Measurements from ENCODE around the gene DPP8. TPM values are rescaled to one million over a fixed set of nuclear protein-coding genes. Genes with fewer than 3 reads are reported as not detected.

The DPP8 gene
- total and polyA plus RNA-seq, 2 donors (not counting 3 experiments of a cell fraction or from before 2014, with no cell fraction given) = 12.1 to 35.3 TPM

DNA sequence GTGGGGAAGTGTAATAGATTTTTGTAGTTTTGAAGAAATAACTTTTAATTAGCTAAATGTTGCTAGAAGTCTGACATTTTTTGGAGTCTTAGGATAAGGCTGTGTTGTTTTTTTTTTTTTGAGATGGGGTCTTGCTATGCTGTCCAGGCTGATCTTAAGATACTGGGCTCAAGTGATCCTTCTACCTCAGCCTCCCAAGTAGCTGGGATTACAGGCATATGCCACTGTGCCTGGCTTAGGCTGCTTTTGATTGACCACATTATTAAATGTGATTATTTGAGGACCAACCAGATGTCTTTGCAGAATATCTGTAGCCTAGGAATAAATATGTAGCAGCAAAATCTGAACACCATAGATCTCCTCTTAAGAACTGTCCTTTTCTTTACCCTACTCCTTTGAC, 42.5 kb upstream of the DPP8 start:
- Histone ChIP-seq H3K27ac (ENCODE audit: insufficient read depth, low read depth, low read length) (no peak overlapping the region), H3K4me3 (replicated peaks in 1 of 3; ENCODE audit: insufficient read depth in 1 of 3, low read depth in 1 of 3, low read length in 3 of 3) (no peak overlapping the region), H3K4me1 (ENCODE audit: control insufficient read depth, extremely low read depth, insufficient read depth, low read length) (no peaks in the 10 kb centered on the region), H3K9me1 (replicated peaks; ENCODE audit: control insufficient read depth, extremely low read depth, insufficient read depth, low read length) (no peaks in the 10 kb centered on the region), H3K4me2 (ENCODE audit: insufficient read depth, low read length) (no peak overlapping the region), H3K9ac (replicated peaks; ENCODE audit: extremely low read depth, insufficient read depth, low read length) (no peak overlapping the region), H3K36me3 (ENCODE audit: control insufficient read depth in 2 of 2, extremely low read depth in 1 of 2, insufficient read depth in 2 of 2, low read length in 2 of 2) (peaks cover 17 to 24% of the 10 kb centered on the region in 2 experiments), H3K27me3 (ENCODE audit: control insufficient read depth in 2 of 2, insufficient read depth in 2 of 2, low read length in 2 of 2) (no peaks in the 10 kb centered on the region), H3K79me2 (ENCODE audit: control insufficient read depth, insufficient read depth, low read length) (peaks cover 2% of the 10 kb centered on the region), H4K20me1 (replicated peaks; ENCODE audit: control insufficient read depth, extremely low read depth, insufficient read depth, low read length) (no peaks in the 10 kb centered on the region), H2AFZ (ENCODE audit: low read depth, low read length) (no peak overlapping the region), H3K9me3 (replicated peaks; ENCODE audit: control insufficient read depth, insufficient read depth, low read length) (no peaks in the 10 kb centered on the region)
- BruUV-seq (replicated peaks) = no TSS peak
- dilution Hi-C loops (cut with MboI; ENCODE audit: extremely low pct_ligation_motif_present, low sequenced_read_pairs) = no loop called here
- DNase-seq (ENCODE audit: low read depth, low spot score) (no peak), FAIRE-seq (no peak)
- POLR2A ChIA-PET = no interaction called here
- TF ChIP-seq JUN (IDR thresholded peaks at IDR 0.05; ENCODE audit: borderline replicate concordance, insufficient read depth, insufficient read length, low read depth) (no peak), GATA2 (IDR thresholded peaks at IDR 0.05; ENCODE audit: insufficient read depth, insufficient read length, low read depth, low read length) (no peak)
- intact Hi-C loops (cut with micrococcal nuclease) = no loop called here
- CTCF ChIA-PET = no interaction called here

DNA sequence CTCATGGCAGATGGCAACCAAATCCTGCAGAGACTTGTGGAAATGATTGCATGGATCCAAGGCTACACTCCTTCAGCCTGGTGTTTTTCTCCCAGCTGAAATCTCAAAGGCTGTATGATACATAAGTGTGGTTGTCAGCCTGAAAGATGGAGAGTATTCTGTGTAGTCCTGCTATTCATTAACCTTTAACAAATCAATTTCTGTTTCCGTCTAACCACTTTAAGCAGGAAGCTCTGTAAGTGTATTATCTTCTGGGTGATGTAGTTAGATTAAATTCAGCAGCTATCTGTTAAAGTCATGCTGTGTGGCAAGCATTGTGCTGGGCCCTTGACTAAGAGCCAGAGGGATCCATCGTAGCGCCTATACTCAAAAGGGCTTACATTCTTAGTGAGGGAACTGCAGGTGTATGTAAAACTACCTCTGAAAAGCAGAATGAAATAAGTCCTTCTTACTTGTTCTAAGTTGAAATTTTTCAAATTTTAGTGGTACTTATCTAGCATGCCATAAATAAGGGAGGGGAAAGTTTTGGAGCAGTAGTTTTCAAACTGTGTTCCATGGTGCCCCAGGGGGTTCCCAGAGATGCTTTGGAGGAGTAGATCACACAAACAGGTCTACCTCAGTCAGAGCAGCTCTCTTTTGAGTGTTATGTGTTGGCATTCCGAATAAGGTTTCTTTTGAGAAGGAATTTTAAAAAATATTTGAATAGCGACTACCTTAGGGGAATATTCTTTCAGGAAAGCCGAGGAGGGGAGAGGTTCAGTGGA, 41.7 kb upstream of the DPP8 start:
- FAIRE-seq = no peak
- Histone ChIP-seq H3K4me2 (ENCODE audit: insufficient read depth, low read length) (no peak overlapping the region), H3K9me3 (replicated peaks; ENCODE audit: control insufficient read depth, insufficient read depth, low read length) (no peaks in the 10 kb centered on the region), H3K4me1 (ENCODE audit: control insufficient read depth, extremely low read depth, insufficient read depth, low read length) (no peaks in the 10 kb centered on the region), H3K79me2 (ENCODE audit: control insufficient read depth, insufficient read depth, low read length) (peaks cover 2% of the 10 kb centered on the region), H3K9ac (replicated peaks; ENCODE audit: extremely low read depth, insufficient read depth, low read length) (no peak overlapping the region), H3K4me3 (replicated peaks in 1 of 3; ENCODE audit: insufficient read depth in 1 of 3, low read depth in 1 of 3, low read length in 3 of 3) (no peak overlapping the region), H3K27me3 (ENCODE audit: control insufficient read depth in 2 of 2, insufficient read depth in 2 of 2, low read length in 2 of 2) (no peaks in the 10 kb centered on the region), H3K36me3 (ENCODE audit: control insufficient read depth in 2 of 2, extremely low read depth in 1 of 2, insufficient read depth in 2 of 2, low read length in 2 of 2) (peaks cover 17 to 25% of the 10 kb centered on the region in 2 experiments), H4K20me1 (replicated peaks; ENCODE audit: control insufficient read depth, extremely low read depth, insufficient read depth, low read length) (no peaks in the 10 kb centered on the region), H3K9me1 (replicated peaks; ENCODE audit: control insufficient read depth, extremely low read depth, insufficient read depth, low read length) (no peaks in the 10 kb centered on the region), H3K27ac (ENCODE audit: insufficient read depth, low read depth, low read length) (no peak overlapping the region), H2AFZ (ENCODE audit: low read depth, low read length) (no peak overlapping the region)
- no peak for TF ChIP-seq POLR2A (IDR thresholded peaks at IDR 0.05; ENCODE audit: low read depth, low read length)
- no peak for TF ChIP-seq GATA2 (IDR thresholded peaks at IDR 0.05; ENCODE audit: insufficient read depth, insufficient read length, low read depth, low read length)
- TF ChIP-seq, protein P1, sequence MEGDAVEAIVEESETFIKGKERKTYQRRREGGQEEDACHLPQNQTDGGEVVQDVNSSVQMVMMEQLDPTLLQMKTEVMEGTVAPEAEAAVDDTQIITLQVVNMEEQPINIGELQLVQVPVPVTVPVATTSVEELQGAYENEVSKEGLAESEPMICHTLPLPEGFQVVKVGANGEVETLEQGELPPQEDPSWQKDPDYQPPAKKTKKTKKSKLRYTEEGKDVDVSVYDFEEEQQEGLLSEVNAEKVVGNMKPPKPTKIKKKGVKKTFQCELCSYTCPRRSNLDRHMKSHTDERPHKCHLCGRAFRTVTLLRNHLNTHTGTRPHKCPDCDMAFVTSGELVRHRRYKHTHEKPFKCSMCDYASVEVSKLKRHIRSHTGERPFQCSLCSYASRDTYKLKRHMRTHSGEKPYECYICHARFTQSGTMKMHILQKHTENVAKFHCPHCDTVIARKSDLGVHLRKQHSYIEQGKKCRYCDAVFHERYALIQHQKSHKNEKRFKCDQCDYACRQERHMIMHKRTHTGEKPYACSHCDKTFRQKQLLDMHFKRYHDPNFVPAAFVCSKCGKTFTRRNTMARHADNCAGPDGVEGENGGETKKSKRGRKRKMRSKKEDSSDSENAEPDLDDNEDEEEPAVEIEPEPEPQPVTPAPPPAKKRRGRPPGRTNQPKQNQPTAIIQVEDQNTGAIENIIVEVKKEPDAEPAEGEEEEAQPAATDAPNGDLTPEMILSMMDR (IDR thresholded peaks at IDR 0.05; ENCODE audit: extremely low read depth in 1 of 2, insufficient read depth in 1 of 2, low read depth in 1 of 2, low read length in 2 of 2) = no peak
- no peak for TF ChIP-seq MYC (IDR thresholded peaks at IDR 0.05; ENCODE audit: low read depth, low read length)
- no peak for TF ChIP-seq EZH2 (IDR thresholded peaks at IDR 0.05; ENCODE audit: borderline replicate concordance, low read depth, low read length, severe bottlenecking)
- TF ChIP-seq, protein P2, sequence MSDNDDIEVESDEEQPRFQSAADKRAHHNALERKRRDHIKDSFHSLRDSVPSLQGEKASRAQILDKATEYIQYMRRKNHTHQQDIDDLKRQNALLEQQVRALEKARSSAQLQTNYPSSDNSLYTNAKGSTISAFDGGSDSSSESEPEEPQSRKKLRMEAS (IDR thresholded peaks at IDR 0.05; ENCODE audit: insufficient read depth, insufficient read length) = no peak
- TF ChIP-seq FOS (IDR thresholded peaks at IDR 0.05; ENCODE audit: borderline replicate concordance, insufficient read depth, low read length) = no peak
- no peak for TF ChIP-seq POLR2AphosphoS5 (IDR thresholded peaks at IDR 0.05; ENCODE audit: insufficient read depth, low read depth, low read length)
- no peak for TF ChIP-seq JUN (IDR thresholded peaks at IDR 0.05; ENCODE audit: borderline replicate concordance, insufficient read depth, insufficient read length, low read depth)
- no TSS peak for BruUV-seq (replicated peaks)
- no peak for DNase-seq (ENCODE audit: low read depth, low spot score)
- ChIA-PET CTCF (interaction anchor here (2.0 kb wide), 1 partner anchor 10 kb away, joined by 9 read pairs; no protein-coding TSS in a partner anchor), POLR2A (no interaction called here)
- dilution Hi-C loops (cut with MboI; ENCODE audit: extremely low pct_ligation_motif_present, low sequenced_read_pairs) = no loop called here
- intact Hi-C loops (cut with micrococcal nuclease) = no loop called here

All from endothelial cell of umbilical vein (primary cell).